H1 (cell line): ENCODE data around the gene PPBP. TPM values are rescaled to one million over a fixed set of nuclear protein-coding genes. Genes with fewer than 3 reads are reported as not detected.

ENCODE experiments used
- CTBP2 ChIP-seq: IDR thresholded peaks from 2 replicates; pipeline ENCODE4 v1.7.0; 2011; ENCODE audit warnings: borderline replicate concordance, mild to moderate bottlenecking, moderate library complexity, mixed read lengths, low read length; ENCODE audit not compliant: insufficient read depth, insufficient read length
- GTF2F1 ChIP-seq: IDR thresholded peaks from 2 replicates; pipeline ENCODE4 v1.6.1; 2012; ENCODE audit warnings: low read depth, low read length, improper control_type of control experiment, borderline replicate concordance
- TCF12 ChIP-seq: IDR thresholded peaks from 2 replicates; pipeline ENCODE4 v1.6.1; 2011; ENCODE audit warnings: low read depth, mild to moderate bottlenecking, low read length
- polyA plus RNA-seq, 7 experiments: library from polyadenylated mRNA; depleted of rRNA in 3 of 7; stranded (reverse) in 5 of 7; unstranded in 2 of 7; fragments of >200 nt in 5 of 7; fragments of 200-250 nt in 2 of 7; gene quantifications; 1 replicate in 5 of 7; 2 replicates in 1 of 7; 4 replicates in 1 of 7; pipeline versions ENCODE4 v1.2.1 to v1.2.3, GENCODE V29; 2011 to 2013; ENCODE audit warnings: missing spikeins in 2 of 7, mixed read lengths in 2 of 7
- total RNA-seq: library from RNA; stranded (reverse); fragmentation: NEBNext Ultra II Directional; extraction: Animal tissue kit (Norgen Biotek cat#: 25700); gene quantifications from 2 replicates; pipeline ENCODE4 v1.2.1, GENCODE V29; 2021
- TF ChIP-seq, protein P1 (sequence below): IDR thresholded peaks from 2 replicates; pipeline ENCODE4 v1.6.1; 2011; ENCODE audit warnings: low read length, improper control_type of control experiment

Gene PPBP
- total and polyA plus RNA-seq, 2 of the 8 experiments (the other 6 are each of a cell fraction or from before 2014, with no cell fraction given), result 0.18 to 0.43 TPM

DNA sequence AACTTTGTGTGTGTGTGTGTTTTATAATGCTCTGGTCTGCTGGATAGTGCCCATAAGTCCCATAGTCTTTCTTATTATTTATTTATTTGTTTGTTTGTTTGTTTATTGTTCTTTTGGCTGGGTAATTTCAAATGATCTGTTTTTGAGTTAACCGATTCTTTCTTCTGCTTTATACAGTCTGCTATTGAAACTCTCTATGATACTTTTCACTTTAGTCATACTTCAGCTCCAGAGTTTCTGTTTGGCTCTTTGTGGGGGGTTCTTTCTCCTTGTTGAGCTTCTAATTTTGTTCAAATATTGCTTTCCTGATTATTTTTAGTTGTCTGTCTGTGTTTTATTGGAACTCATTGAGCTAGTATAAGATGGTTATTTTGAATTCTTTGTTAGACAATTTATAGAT is 40.5 kb upstream of the PPBP start (continued):
- TF ChIP-seq, protein P1, sequence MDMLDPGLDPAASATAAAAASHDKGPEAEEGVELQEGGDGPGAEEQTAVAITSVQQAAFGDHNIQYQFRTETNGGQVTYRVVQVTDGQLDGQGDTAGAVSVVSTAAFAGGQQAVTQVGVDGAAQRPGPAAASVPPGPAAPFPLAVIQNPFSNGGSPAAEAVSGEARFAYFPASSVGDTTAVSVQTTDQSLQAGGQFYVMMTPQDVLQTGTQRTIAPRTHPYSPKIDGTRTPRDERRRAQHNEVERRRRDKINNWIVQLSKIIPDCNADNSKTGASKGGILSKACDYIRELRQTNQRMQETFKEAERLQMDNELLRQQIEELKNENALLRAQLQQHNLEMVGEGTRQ, result no peak
- TF ChIP-seq GTF2F1, result no peak
- TF ChIP-seq CTBP2, result no peak
- TF ChIP-seq TCF12, result no peak
